Left lung (tissue), 10 donors: ENCODE data around the gene SYNDIG1. TPM values are rescaled to one million over a fixed set of nuclear protein-coding genes. Genes with fewer than 3 reads are reported as not detected.

Experiments
- ATAC-seq: fragments of 200-7000 bp; cut with Tn5 transposase; one replicate; pipeline ENCODE4 v1.9.1; 2020; ENCODE audit warnings: moderate library complexity
- DNase-seq, 4 donors: peaks; one replicate each; pipeline ENCODE4 v3.0.0-alpha.2; 2013 to 2020
- H3K27ac ChIP-seq, 2 donors: fragments of 200-600 bp; sonication (generic) in 1 of 2; one replicate each; pipeline versions ENCODE4 v1.5.0 to v1.8.0; 2020 to 2021
- H3K27me3 ChIP-seq, 2 donors: fragments of 200-600 bp; sonication (generic) in 1 of 2; one replicate each; pipeline versions ENCODE4 v1.5.0 to v1.8.0; 2020 to 2021
- H3K36me3 ChIP-seq, 2 donors: fragments of 200-600 bp; sonication (generic) in 1 of 2; one replicate each; pipeline versions ENCODE4 v1.5.0 to v1.8.0; 2020 to 2021
- H3K4me1 ChIP-seq, 2 donors: fragments of 200-600 bp; one replicate each; pipeline ENCODE4 v1.8.0; 2021
- H3K4me3 ChIP-seq, 2 donors: fragments of 200-600 bp; sonication (generic) in 1 of 2; one replicate each; pipeline versions ENCODE4 v1.5.0 to v1.8.0; 2020 to 2021; ENCODE audit warnings: mild to moderate bottlenecking in 1 of 2
- H3K9me3 ChIP-seq, 2 donors: fragments of 200-600 bp; sonication (generic) in 1 of 2; one replicate each; pipeline versions ENCODE4 v1.5.0 to v1.8.0; 2020 to 2021
- intact Hi-C, 2 donors: fragments of 100-400 bp; cut with DNase I; formaldehyde crosslinking; loops; one replicate each; pipeline versions ENCODE4 v1.11.2 to v1.14.2; 2022
- polyA plus RNA-seq, 6 donors: library from polyadenylated mRNA; unstranded; fragments of 120-200 nt; gene quantifications; one replicate each; pipeline ENCODE4 v1.2.1, GENCODE V29; 2013; ENCODE audit not compliant: insufficient read length in 6 of 6
- total RNA-seq, 2 donors: library from RNA; stranded (reverse); fragmentation: NEBNext Ultra II Directional; extraction: Animal tissue kit (Norgen Biotek cat#: 25700); gene quantifications; one replicate each; pipeline ENCODE4 v1.2.1, GENCODE V29; 2021
- TF ChIP-seq, protein P1 (sequence below), 2 donors: fragments of 200-600 bp; sonication (generic) in 1 of 2; IDR thresholded peaks; one replicate each; pipeline versions ENCODE4 v1.5.0 to v1.8.0; 2021; ENCODE audit warnings: antibody characterized with exemption in 2 of 2
- donor health status: DM: no; HTN: yes; CAD: no.
- donor health status: DM: no; HTN: no; CAD: no.

SYNDIG1 gene
- total and polyA plus RNA-seq, 8 donors, result 1.3 to 7.8 (median 5.4) TPM

DNA sequence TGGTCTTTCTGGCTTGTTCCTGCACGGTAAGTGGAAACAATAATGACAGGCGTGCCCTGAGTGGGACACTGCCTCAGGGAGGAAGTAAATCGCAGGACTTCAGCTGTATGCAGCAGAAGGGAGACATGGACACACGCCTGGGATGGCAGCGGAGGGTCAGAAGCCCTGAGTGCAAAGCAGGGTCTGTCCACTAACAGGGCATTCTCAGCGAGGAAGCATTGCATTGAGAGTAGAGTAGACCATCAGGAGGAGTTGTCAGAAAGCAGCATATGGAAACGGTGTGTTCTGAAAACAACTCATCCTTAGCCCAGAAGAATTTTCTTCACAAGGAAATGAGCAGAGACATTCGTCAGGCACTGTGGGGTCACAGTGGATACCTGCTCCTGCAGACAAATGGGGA is 134.0 kb downstream of the SYNDIG1 start:
- DNase-seq (no peak), ATAC-seq (no peak)
- TF ChIP-seq, protein P1, sequence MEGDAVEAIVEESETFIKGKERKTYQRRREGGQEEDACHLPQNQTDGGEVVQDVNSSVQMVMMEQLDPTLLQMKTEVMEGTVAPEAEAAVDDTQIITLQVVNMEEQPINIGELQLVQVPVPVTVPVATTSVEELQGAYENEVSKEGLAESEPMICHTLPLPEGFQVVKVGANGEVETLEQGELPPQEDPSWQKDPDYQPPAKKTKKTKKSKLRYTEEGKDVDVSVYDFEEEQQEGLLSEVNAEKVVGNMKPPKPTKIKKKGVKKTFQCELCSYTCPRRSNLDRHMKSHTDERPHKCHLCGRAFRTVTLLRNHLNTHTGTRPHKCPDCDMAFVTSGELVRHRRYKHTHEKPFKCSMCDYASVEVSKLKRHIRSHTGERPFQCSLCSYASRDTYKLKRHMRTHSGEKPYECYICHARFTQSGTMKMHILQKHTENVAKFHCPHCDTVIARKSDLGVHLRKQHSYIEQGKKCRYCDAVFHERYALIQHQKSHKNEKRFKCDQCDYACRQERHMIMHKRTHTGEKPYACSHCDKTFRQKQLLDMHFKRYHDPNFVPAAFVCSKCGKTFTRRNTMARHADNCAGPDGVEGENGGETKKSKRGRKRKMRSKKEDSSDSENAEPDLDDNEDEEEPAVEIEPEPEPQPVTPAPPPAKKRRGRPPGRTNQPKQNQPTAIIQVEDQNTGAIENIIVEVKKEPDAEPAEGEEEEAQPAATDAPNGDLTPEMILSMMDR (IDR thresholded peaks at IDR 0.05), result no peak
- no peaks in the 10 kb centered on the region for H3K36me3 ChIP-seq
- peaks cover 0 to 26% of the 10 kb centered on the region in 2 donors for H3K9me3 ChIP-seq
- no peaks in the 10 kb centered on the region for H3K4me1 ChIP-seq
- peaks cover 0 to 14% of the 10 kb centered on the region in 2 donors for H3K27me3 ChIP-seq
- no peak overlapping the region for H3K27ac ChIP-seq
- intact Hi-C loops, result no loop called here
- no peak overlapping the region for H3K4me3 ChIP-seq

DNA sequence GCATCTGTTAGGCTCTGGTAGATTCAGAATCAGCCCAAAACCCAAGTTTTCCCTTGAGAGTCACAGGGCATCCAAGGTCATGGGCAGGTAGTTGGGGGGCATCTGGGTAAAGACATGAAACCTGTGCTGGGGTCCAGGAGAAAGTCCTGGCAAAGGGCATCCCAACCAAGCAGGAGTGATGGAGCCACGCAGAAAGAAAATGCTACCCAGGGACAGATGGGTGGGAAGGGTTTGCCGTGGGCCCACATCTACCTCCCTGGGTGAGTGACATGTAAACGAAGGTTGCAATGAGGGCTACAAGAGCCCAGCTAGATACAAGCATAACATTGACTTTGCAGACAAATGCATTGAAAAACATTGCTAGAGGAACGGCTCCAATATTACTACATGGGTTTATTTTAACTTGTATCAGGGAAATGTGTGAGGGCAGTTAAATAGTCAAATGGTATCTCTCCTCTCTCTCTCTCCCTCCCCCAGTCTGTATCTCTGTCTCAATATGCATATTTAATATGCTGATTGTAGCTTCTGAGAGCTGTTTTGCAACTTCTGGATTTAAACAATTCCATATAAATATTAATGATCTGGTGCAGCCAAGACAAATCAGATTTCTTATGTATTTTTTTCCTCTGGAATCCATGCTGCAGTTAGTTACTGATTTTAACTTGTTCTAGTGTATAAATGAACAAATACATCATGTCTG is 135.7 kb downstream of the SYNDIG1 start:
- H3K36me3 ChIP-seq, result no peaks in the 10 kb centered on the region
- ATAC-seq (no peak), DNase-seq (no peak)
- H3K27me3 ChIP-seq, result peaks cover 0 to 14% of the 10 kb centered on the region in 2 donors
- H3K4me1 ChIP-seq, result no peaks in the 10 kb centered on the region
- TF ChIP-seq, protein P1 (IDR thresholded peaks at IDR 0.05), result no peak
- peaks cover 0 to 15% of the 10 kb centered on the region in 2 donors for H3K9me3 ChIP-seq
- H3K4me3 ChIP-seq, result no peak overlapping the region
- H3K27ac ChIP-seq, result no peak overlapping the region
- intact Hi-C loops, result no loop called here

DNA sequence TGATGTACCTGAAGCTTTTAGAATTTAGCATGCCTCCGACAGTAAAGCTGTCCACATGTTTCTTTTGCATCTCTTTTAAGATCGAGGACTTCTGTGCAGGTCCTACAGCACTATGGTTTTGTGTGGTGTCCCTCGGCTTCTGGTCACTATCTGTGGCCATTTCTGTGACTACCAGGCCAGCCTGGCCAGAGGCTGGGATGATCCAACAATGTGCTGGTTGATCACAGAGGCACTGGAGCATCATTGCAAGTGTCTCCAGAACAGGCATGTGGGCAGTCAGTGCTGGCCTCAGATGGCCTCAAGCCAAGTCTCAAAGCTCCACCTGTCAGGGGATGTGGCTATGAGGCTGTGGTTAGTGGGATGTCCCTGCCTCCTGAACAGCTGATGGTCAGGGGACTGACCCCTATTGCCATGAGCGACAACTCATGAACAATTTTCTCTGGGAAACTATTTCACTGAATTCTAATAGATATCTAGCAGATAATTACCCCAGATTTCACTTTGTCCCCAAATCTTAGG is 136.6 kb downstream of the SYNDIG1 start:
- H3K27me3 ChIP-seq, result peaks cover 0 to 14% of the 10 kb centered on the region in 2 donors
- H3K36me3 ChIP-seq, result no peaks in the 10 kb centered on the region
- intact Hi-C loops, result no loop called here
- ATAC-seq, result no peak
- TF ChIP-seq, protein P1 (IDR thresholded peaks at IDR 0.05), result no peak
- H3K4me3 ChIP-seq, result no peak overlapping the region
- H3K9me3 ChIP-seq, result peaks cover 0 to 7% of the 10 kb centered on the region in 2 donors
- DNase-seq, result no peak
- no peak overlapping the region for H3K27ac ChIP-seq
- H3K4me1 ChIP-seq, result no peaks in the 10 kb centered on the region

DNA sequence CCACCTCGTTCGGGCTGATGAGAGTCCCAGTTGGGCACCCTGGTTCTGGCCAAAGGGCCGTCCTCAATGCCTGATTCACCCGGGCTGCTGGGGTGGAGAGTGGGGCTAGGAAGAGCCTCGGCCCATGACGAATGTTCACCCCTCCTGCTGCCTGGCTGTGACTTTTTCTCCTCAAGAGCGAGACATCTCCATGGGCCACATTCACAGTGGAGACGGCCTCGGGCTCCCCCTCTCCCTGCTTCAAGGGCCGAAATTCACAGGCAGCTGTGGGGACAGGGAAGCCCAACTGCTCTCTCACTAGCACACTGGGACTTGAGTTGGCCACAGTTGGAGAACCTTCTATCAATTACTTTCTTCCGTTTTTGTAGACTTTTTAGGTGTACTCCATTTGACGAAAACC is 138.0 kb downstream of the SYNDIG1 start:
- intact Hi-C loops, result no loop called here
- TF ChIP-seq, protein P1 (IDR thresholded peaks at IDR 0.05), result no peak
- no peak overlapping the region for H3K27ac ChIP-seq
- H3K36me3 ChIP-seq, result no peaks in the 10 kb centered on the region
- H3K27me3 ChIP-seq, result peaks cover 0 to 14% of the 10 kb centered on the region in 2 donors
- H3K4me3 ChIP-seq, result no peak overlapping the region
- H3K4me1 ChIP-seq, result no peaks in the 10 kb centered on the region
- DNase-seq (no peak), ATAC-seq (no peak)
- H3K9me3 ChIP-seq, result no peaks in the 10 kb centered on the region

DNA sequence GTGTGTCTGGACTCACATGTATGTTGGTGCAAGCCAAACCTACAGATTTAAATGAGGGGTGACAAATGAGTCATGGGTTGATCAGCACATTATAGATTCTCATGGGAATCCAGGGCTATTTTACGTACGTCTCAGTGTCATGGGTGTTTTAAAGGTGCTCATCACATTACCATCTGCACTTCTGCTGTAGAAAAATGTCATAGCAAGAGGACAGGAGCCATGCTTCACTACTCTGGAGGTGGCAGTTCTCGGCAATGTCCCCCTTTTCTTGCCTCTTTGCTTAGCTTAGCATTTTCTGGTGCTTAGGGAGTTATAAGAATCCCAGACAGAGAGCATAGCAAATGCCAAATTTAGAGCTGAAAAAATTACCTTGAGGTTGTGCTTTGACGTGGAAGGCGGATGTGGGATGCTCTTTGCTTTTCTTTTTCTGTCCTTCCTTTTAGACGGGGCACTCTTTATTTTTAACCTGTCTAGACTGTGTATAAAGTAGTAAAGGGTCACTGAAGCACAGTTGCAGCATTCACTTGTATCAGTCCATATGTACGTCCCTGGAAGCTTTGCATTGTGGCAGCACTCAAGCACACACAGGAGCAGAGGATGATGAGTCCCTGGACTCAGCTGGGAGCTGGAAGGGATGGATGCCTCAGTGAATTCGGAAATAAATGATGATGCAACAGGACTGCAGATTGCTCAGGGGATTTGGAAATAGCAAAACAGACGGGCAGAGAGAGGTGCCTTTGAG is 139.7 kb downstream of the SYNDIG1 start:
- TF ChIP-seq, protein P1 (IDR thresholded peaks at IDR 0.05), result no peak
- Histone ChIP-seq H3K4me3 (no peak overlapping the region), H3K4me1 (no peaks in the 10 kb centered on the region), H3K27ac (no peak overlapping the region), H3K27me3 (peaks cover 0 to 21% of the 10 kb centered on the region in 2 donors), H3K9me3 (no peaks in the 10 kb centered on the region), H3K36me3 (no peaks in the 10 kb centered on the region)
- intact Hi-C loops, result no loop called here
- DNase-seq (no peak), ATAC-seq (no peak)
